ENCODE measurements around the gene DAND5.
A peak's percentile ranks its signal among the peaks of the same experiment; 100 is the strongest.

Gene DAND5

DNA sequence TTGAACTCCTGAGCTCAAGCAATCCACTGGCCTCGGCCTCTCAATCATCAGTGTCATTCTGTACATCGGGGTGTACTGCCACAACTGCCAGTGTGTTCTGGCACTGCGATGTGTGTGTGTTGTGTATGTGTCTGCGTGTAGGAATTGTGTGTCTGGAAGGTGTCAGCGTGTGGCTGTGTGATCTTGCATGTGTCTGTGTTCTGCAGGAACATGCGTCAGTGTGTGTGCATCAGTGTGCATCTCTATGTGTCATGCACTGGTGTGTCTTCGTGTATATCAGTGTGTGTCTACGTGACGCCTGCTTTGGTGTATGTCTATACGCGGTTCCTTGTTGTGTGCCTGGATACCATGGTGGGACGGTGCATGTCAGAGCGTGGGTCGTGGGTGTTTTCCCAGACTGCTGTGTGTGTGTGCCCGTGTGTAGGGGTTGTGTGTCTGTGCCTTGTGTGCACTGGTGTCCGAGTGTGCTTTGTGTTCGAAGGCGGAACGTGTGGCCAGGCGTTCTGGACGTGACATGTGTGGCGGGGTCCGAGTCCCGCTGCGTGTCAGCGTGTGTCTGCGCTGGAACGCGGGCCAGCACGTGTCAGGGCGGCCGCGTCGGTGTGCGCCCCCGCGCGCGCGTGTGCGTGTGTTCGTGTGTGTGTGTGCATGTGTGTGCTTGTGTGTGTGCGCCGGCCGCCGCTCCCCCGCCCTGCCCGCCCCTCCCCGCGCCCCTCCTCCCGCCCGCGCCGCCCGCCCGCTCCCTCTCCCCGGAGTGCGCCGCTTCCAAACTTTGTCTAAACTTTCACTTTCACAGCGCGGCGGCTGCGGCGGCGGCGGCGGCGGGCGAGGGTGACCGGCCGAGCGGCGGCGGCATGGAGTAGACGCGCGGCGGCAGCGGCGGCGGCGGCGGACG, 25.6 kb downstream of the DAND5 start, which contains the start of gene NFIX:
Gene NFIX, plus strand, starts transcription at position 775 of the 895 bp plus-strand sequence. CDS start 363 bp downstream, outside the sequence.
- DNase-seq (ENCODE audit: low read depth in 2 of 2): peak; percentile 62 to 65

DNA sequence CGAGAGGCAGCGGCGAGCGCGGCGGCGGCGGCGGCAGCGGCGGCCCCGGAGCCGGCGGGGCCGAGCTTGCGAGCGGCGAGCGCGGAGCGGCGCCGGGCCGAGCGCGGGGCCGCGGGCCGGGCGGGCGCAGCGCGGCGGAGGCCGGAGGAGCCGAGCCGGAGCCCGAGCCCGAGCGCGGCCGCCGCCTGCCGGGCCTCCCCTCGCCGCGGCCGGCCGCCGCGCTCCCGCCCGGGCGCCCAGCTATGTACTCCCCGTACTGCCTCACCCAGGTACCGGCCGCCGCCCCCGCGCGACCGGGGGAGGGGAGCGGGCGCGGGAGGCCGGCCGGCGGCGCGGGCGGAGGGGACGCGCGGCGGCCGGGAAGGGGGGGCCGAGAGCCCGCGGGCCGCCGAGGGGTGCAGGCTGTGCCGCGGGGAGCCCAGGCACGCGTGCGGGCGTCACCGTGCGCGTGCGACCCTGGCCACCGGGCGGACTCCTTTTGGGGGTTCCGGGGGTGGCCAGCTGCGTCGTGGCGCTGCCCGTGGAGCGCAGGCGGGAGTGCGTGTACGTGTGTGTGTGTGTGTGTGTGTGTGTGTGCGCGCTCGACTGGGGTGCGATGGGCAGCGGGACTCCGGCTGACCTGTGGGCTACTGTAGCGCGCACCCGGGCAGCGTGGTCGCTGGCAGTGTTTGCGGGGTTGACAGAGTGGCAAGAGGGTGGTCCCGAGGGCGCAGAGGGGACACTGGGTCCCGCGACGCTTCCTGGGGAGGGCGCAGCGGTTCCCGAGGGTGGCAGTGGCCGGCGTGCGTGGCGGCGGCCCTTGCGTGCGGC, 26.4 kb downstream of the DAND5 start:
- DNase-seq (ENCODE audit: low read depth in 2 of 2): no peak

DNA sequence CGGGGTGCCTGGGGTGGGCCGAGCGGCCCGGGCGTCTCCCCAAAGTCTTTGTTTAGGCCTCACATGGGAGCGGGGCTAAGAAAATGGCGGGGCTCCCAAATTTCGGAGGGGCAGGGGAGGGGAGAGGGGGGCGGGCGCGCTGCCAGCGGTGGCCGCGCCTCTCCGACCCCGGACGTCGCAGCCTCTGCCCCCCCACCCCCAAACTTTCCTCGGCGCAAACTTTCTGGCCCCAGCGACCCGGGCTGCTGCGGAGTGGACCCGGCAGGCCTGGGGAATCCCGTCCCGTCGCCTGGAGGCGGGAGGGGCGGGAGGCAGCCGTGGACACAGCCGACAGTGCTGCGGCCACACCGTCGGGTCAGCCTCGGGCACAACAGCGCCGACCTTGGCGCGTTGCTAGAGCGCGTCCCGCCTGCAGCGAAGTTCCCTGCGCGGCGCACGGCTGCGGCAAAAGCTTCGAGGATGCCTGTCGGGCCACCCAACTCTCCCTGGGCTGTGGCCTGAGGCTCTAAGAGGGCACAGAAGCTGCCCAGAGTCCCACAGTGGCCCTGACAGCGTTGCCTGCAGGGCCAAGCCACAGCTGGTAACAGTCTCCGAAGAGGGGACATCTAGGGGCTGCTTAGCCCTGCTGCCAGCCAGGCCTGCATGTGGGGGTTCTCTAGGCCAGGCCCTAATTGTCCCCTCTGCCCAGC, 27.2 kb downstream of the DAND5 start:
- no peak for DNase-seq (ENCODE audit: low read depth in 2 of 2)

DNA sequence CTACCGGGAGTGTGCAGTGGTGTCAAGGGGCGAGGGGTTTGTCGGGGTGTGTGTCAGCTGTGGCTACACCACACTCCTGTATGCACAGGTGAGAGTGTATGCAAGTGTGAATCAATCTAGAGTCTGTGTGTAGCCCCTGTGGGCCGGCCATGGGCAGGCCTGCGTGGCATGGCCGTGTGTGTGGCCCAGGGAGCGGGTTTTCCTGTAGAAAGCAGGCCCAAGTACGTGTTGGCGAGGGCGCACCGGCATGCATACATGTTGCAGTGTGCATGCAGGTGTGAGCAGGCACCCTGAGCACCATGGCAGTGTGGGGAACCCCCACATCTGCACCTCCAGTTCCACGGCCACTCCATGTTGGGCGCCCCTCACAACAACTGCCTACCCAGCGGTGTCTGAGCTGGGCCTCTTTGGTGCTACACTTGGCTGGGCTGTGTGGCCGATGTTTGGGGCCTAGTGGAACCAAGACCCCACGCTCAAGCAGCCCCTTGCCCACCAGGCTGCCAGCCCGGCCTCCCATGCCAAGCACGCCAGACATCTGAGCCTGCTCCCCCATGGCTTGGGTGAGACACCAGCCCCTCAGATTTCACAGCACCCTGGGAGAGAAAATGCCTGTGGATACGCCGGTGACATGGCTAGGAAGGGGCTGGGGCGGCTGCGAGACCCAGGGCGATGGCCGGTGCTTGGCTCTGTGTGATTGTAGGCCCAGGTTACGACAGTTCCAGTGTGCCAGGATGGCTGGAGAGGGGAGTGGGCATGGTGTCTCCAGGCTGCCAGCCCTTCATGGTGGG, 28.0 kb downstream of the DAND5 start:
- DNase-seq (ENCODE audit: low read depth in 2 of 2): no peak

DNA sequence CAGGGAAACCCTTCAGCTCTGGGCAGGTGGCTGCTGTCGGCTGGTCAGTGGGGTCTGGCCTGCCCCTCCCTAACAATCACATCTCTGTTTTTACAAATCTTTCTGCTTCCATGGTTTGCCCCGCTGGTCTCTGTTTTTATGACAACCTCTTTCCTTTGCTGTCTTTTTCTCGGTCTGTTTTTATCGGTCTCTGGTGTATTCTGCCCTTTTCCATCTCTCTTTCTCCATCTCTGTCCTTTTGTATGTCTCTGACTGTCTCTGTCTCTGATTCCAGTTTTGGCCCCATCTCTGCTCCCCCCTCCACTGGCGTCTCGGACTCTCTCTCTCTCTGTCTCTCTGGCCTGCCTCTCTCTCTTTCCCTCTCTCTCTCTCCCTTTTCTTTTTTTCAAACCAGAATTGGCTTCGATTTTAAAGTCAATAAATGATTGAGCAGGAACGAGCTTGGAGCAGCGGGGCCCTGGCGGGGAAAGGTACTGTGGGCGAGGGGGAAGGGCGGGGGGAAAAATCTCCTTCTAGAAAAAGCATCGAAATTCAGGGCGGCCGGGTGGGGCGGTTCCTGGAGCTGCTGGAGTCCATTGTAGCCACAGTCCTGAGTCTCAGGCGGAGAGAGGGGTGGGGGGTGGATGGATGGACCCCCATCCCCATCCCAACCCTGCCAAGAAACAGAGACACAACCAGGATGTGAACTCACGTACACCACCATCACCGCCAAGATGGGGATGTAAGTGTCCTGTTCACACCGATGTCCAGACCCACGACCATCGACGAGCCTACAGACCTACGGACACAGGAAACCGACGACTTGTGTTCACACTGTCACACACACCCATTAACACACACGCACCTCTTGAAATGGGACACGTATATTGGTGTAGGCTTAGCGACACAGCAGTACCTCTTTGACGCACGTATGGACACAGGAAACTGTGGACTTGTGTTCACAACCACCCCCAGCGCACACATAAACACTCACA, 28.9 kb downstream of the DAND5 start:
- DNase-seq (ENCODE audit: low read depth in 2 of 2): no peak

DNA sequence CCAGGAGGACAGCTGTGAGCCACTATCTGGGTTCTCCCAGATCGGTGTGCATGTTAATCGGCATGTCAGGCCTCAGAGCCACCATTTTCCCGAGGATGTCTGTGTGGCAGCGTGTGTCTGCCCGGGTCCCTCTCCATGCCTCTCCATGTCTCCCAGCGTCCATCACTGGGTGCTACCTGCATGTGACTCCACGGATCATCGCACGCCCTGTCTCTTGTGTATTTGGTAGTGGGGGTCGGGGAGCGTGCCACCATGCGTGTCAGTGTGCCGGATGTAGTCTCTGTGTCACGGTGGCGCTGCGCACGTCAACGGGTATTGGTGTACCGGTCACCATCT, 31.8 kb downstream of the DAND5 start:
- no peak for DNase-seq (ENCODE audit: low read depth in 2 of 2)

DNA sequence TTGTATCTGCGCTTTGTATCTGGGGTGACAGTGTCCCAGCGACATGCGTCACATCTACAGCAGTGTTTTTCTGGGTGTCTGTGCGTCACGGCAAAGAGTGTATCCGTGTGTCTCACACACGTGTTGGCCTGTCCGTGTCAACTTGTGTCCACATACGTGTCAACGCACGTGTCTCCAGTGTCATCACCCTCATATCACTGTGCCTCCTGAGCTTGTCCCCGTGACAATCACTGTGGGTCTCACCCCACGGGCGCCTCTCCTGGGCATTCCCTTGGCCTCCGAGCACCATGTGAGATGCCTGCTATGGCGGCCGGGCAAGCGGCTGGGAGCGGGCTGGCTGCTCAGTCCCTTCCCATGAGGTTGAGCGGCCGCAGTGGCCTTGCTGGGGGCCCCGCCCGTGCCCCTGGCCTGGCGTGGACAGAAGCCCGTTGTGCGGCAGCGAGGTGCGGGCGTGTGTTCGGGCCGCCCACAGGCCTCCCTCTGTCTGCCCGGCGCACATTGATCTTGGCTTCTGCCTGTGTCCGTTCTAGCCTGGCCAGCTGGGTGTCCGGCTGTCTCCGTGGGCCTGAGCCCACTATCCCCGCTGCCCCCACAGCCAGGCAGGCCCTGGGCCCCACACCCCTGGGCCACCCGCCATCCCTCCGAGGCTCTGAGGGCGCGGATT, 32.3 kb downstream of the DAND5 start:
- DNase-seq (ENCODE audit: low read depth in 2 of 2): no peak

DNA sequence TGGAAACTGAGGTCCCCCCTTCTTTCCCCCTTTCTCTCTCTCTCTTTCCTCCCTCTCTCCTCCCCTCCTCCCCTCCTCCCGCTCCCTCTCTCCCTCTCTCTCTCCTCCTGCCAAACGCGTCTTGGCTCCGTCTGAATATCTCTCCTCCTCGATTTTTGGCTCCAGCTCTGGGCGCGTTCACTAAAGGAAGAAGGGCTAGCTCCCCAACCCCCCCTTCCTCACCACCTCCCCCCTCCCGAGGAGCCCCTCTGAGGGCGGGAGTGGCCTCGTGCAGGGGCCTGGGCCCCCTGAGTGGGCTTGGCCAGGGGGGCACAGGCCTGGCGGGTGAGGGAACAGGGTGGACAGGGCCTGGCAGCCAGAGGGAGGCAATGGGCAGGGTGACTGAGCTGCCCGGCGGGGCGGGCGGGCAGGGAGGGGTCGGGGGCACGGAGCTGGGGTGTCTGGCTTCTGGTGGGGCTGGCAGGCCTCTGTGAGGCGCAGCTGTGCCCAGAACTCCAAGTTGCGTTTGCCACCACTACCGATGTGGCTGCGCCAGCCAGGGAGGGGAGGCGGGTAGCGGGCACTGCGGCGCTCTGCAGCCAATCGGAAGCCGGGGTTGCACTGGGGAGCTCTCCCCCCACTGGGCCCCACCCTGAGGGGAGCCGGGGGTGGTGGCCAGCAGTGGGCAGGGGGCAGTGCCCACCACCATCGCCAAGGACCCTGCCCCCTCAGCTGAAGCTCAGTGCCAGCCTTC, 33.0 kb downstream of the DAND5 start:
- no peak for DNase-seq (ENCODE audit: low read depth in 2 of 2)

DNA sequence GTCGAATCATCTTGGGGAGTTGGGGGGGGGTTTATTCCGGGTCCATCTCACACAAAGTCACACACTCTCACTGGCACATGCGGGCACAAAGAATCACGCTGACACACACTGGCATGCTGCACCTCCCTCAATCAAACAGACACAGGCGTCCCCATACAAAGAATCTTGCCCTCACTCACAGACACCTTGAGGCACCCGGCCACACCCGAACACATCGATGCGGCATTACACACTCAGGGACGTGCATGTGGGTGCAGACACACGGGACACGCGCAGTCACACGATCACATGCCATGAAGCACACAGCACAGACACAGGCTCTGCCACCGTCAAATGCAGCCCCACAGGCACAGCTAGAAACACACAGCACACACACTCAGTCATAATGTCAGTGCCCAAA, 33.7 kb downstream of the DAND5 start:
- DNase-seq (ENCODE audit: low read depth in 2 of 2): no peak

DNA sequence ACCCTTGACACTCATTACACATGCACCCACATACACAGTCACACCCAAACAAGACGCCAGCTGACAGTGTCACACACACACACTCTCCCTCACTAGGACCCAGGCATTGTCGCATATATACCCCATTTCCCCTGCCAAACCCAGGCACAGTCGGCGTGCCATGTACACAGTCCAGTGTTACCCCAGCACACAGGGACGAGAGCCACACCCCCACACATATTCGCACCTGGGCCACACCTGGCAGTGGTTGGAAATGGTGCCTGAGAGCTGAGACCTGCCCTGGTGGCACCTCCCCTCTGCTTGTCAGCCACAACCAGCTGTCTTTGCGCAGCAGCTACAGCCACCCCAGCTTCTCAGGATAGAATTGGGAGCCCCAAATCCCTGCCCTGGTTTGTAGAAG, 34.9 kb downstream of the DAND5 start:
- no peak for DNase-seq (ENCODE audit: low read depth in 2 of 2)

DNA sequence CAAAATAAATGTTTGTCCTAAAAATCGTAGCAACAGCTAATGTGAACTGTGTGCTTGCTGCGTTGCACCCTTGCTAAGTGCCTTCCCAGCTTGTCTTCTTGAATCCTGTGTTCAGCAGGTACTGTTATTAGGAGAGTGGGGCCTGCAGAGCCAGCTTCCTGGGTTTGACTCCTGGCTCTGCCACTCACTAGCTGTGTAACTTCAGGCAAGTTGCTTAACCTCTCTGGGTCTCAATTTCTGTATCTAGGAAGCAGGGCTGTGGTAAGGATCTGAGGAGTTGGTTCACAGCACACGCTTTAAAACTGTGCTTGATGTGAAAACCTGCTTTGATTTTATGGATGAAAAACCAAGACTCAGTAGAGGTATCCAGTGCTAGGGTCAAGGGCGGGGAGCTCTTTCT, 35.9 kb downstream of the DAND5 start:
- DNase-seq (ENCODE audit: low read depth in 2 of 2): no peak

DNA sequence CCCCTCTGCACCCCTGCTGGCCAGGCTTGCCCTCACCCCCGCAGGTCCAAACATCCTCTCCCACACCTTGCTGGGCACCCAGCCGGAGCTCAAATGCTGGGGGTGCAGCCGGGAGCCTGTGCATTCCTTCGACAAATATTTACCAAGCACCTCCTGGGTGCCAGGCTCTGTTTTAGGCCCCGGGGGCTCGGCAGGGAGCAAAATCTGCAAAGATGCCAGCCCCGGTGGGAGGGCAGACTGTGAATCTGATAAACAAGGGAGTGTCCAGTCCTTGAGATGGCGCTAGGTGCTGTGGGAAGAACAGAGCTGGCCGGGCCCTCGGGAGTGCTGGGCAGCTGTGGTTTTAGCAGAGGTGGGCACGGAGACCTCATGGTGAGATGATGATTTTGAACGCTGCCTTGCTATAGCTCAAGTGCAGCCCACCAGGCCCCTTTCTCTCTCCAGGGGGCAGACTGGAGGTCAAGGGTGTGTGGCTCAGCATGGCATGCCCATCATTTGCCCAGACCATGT, 36.5 kb downstream of the DAND5 start:
- DNase-seq (ENCODE audit: low read depth in 2 of 2): no peak

DNA sequence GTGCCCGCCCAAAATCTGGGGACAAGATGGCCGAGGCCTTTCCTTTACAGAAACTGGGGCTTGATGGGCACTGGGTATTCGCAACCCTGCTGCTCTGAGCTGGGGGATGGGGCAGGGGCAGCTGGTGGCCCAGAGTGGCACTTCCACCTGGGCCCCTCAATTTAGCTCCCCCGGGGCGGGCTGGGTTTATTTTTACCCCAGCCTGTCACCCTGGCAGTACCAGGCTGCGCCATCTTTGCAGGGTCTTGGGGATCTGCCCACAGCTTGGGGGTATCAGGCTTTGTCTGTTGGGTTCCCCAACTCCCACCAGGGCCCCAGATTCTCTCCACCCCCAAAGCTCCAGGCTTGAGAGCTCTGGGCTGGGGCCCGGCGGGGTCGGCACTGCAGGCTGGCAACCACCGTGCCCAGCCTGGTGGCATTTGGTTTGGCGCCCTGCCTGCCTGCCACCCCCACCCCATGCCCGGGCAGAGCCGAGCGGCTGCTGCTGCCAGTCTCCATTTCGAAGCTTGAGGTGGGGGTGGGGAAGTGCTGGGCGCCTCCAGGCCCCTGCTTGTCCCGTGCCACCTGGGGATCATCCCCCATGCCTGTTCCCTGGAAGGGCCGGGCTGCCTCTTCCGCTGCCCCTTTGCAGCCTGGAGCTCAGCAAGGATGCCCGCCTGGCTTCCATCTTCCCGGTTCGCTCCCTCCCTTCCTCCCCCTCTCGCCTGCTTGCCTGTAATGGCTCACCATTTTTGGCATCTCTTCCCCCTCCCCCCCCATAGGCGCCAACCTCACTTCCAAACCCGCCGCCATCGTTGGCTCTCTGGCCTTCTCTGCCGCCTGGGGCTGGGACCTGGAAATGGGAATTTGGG, 37.3 kb downstream of the DAND5 start:
- no peak for DNase-seq (ENCODE audit: low read depth in 2 of 2)

DNA sequence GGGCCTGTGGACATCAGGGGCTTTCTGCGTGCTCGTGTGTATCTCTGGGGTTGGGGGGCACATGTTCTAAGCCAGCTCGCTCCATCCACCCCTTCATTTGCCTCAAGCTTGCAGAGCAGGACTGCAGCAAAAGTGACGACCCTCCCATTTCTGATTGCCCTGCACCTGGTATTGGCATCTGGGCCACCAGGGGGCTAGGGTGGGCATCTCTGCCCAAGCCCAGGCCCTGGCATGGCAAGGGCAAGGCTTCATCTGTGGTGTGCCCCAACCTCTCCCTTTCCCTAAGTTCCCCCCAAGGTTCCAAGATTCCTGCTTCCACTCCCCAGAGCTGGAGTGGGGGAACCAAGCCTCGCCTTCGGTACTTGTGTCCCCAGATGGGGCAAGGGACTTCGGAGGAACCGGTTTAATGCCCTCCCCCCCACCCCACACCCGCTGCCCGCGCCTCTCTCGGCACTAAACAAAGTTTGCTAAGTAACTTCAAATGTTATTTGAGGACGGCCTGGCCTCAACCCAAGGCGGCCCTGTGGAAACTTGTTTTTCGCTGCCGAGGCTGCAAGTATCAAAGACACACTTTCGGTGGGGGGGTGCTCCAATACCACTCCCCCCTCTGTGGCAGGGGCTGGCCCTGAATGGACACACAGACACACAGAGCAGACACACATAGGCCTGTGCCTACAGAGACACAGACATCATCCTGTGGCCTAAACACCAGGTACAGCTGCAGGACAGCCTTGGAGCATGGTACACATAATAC, 38.1 kb downstream of the DAND5 start:
- DNase-seq (ENCODE audit: low read depth in 2 of 2): no peak

DNA sequence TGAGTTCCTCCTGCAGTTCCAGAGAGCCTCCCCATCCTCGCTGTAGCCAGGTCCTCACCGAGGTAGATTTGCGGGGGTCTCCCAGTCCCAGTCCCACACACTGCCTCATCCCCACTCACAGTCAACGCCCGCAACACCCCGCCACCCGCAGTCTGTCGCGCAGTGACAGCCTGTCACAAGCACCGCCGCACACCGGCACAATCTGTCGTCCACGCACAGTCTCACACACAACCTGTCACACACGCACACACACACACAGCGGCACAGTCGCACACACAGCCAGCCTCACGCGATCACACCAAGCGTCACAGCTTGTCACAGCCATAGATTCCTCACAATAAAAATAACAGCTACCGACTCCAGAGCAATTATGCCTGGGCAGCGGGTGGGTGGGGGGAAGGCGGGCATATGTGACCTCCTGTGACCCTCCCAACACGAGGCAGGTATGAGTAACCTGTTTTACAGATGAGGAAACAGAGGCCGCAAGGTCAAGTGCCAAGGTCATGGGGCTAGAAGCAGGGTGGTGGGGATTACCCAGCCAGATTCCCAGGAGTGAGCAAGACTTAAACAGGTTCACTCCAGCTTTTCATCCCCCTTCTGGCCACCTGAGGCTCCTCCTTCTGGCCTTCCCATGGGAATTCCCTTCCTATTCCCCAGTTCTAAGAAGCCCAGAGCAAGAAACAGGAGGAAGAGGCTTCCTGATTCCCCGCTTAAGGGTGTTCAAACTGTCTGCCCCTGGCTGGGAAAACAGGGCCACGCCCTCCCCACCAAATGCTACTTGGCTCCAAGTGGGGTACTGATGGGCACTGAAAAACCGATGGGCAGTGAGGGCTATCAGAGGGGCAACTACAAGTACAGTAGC, 39.8 kb downstream of the DAND5 start:
- no peak for DNase-seq (ENCODE audit: low read depth in 2 of 2)

All from stimulated activated CD4-positive, alpha-beta T cell treated with anti-CD3 and anti-CD28 coated beads, Interleukin-1b, Interleukin-23, amount 100 ng/mL, for 4 hours (primary cell).